DOHH2 (cell line): Measurements from ENCODE around the gene SGTA.

Source experiments
- H3F3A ChIP-seq: fragments of 200-600 bp; sonication (generic), shearing (Covaris generic); 2 replicates; pipeline ENCODE4 v1.6.0; 2016; ENCODE audit warnings: antibody characterized with exemption, mild to moderate bottlenecking; ENCODE audit not compliant: control insufficient read depth, insufficient read depth
- H3K27ac ChIP-seq: fragments of 200-600 bp; sonication (generic); 2 replicates; pipeline ENCODE4 v1.5.1; 2014; ENCODE audit warnings: low read depth, mild to moderate bottlenecking, low read length, moderate library complexity
- H3K27me3 ChIP-seq: fragments of 200-600 bp; sonication (generic); 2 replicates; pipeline ENCODE4 v1.6.1; 2014; ENCODE audit warnings: mild to moderate bottlenecking, low read length, mixed read lengths; ENCODE audit not compliant: control insufficient read depth
- H3K36me3 ChIP-seq: fragments of 200-600 bp; sonication (generic); 2 replicates; pipeline ENCODE4 v1.6.1; 2014; ENCODE audit warnings: mild to moderate bottlenecking, low read length, moderate library complexity, mixed read lengths; ENCODE audit not compliant: control insufficient read depth
- H3K4me1 ChIP-seq: fragments of 200-600 bp; sonication (generic); 2 replicates; pipeline ENCODE4 v1.6.1; 2014; ENCODE audit warnings: mild to moderate bottlenecking, low read length, mixed read lengths; ENCODE audit not compliant: control insufficient read depth
- H3K4me2 ChIP-seq: fragments of 200-600 bp; sonication (generic); 2 replicates; pipeline ENCODE4 v1.6.0; 2014; ENCODE audit warnings: mild to moderate bottlenecking, low read length, moderate library complexity
- H3K4me3 ChIP-seq: fragments of 200-600 bp; sonication (generic); 2 replicates; pipeline ENCODE4 v1.5.1; 2014; ENCODE audit warnings: mild to moderate bottlenecking, low read length, mixed read lengths
- H3K79me2 ChIP-seq: fragments of 200-600 bp; sonication (generic); 2 replicates; pipeline ENCODE4 v1.6.1; 2014; ENCODE audit warnings: mild to moderate bottlenecking, low read length, mixed read lengths; ENCODE audit not compliant: control insufficient read depth
- H3K9me2 ChIP-seq: fragments of 200-600 bp; sonication (generic); replicated peaks from 2 replicates; pipeline ENCODE4 v1.6.1; 2014; ENCODE audit warnings: mild to moderate bottlenecking, low read length, mixed read lengths; ENCODE audit not compliant: control insufficient read depth
- H3K9me3 ChIP-seq: fragments of 200-600 bp; sonication (generic); 2 replicates; pipeline ENCODE4 v1.6.1; 2014; ENCODE audit warnings: antibody characterized with exemption, low read length, mixed read lengths; ENCODE audit not compliant: control insufficient read depth, insufficient read depth
- H4K20me1 ChIP-seq: fragments of 200-600 bp; sonication (generic); 2 replicates; pipeline ENCODE4 v1.6.0; 2014; ENCODE audit warnings: low read depth, mild to moderate bottlenecking, antibody characterized with exemption, low read length, moderate library complexity; ENCODE audit not compliant: control insufficient read depth, insufficient read depth
- EZH2phosphoT487 ChIP-seq: fragments of 200-600 bp; sonication (generic); IDR thresholded peaks from 2 replicates; pipeline ENCODE4 v1.6.1; 2017; ENCODE audit warnings: borderline replicate concordance, mild to moderate bottlenecking, antibody characterized with exemption, low read length, moderate library complexity, mixed read lengths
- TF ChIP-seq, protein P1 (sequence below): fragments of 200-600 bp; sonication (generic); IDR thresholded peaks from one replicate; pipeline ENCODE4 v1.5.1; 2014; ENCODE audit warnings: antibody characterized with exemption, mild to moderate bottlenecking, low read depth, low read length; ENCODE audit not compliant: poor library complexity, severe bottlenecking

The SGTA gene

DNA sequence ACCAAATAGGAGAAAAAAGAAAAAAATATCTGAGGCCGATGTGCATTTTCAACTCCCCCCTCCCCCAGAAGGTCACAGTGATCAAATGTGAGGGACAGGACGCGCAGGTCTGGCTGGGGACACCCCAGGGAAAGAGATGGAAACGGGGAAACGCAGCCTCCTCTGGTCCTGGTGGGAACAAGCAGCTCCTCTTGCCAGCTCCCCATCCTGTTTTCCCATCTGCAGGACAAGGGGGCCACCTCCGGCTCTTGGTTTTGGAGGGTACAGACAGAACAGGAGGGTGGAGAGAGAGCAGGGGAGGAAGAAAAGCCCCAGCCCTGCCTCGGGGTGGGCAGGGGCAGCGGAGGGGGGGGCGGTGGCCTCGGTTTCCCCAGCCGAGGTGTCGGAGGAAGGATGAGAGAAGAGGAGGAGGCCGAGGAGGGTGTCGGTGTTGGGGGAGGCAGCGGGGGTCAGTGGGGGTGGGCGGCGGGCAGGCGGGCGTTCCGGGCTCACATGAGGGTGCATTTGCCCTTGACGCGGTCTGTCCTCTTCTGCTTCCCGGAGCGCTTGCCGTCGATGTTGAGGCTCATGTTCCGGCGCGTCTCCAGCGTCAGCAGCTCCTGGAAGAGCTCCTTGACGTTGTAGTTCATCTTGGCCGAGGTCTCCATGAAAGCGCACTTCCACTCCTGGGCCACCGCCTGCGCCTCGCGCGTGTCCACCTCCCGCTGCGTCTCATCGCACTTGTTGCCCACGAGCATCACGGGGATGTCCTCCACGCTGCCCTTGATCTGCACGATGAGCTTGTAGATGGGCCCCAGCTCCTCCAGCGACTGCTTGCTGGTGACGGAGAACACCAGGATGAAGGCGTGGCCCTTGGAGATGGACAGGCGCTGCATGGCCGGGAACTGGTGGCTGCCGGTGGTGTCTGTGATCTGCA lies 66.1 kb downstream of the SGTA start:
- TF ChIP-seq, protein P1, sequence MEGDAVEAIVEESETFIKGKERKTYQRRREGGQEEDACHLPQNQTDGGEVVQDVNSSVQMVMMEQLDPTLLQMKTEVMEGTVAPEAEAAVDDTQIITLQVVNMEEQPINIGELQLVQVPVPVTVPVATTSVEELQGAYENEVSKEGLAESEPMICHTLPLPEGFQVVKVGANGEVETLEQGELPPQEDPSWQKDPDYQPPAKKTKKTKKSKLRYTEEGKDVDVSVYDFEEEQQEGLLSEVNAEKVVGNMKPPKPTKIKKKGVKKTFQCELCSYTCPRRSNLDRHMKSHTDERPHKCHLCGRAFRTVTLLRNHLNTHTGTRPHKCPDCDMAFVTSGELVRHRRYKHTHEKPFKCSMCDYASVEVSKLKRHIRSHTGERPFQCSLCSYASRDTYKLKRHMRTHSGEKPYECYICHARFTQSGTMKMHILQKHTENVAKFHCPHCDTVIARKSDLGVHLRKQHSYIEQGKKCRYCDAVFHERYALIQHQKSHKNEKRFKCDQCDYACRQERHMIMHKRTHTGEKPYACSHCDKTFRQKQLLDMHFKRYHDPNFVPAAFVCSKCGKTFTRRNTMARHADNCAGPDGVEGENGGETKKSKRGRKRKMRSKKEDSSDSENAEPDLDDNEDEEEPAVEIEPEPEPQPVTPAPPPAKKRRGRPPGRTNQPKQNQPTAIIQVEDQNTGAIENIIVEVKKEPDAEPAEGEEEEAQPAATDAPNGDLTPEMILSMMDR, result no peak
- no peak for TF ChIP-seq EZH2phosphoT487

GRCh38 chr19:2716275-2716650 lies 66.8 kb downstream of the SGTA start:
- Histone ChIP-seq H3K36me3 (peaks cover 8% of the 10 kb centered on the region), H3F3A (peaks cover 8% of the 10 kb centered on the region; the same call in 1 of the 2 replicates), H3K9me3 (peaks cover 10% of the 10 kb centered on the region; the same call in 1 of the 2 replicates), H3K9me2 (no peaks in the 10 kb centered on the region), H3K4me2 (no peak overlapping the region), H4K20me1 (no peaks in the 10 kb centered on the region), H3K79me2 (no peaks in the 10 kb centered on the region), H3K4me3 (no peak overlapping the region), H3K27me3 (peaks cover 9% of the 10 kb centered on the region), H3K27ac (no peak overlapping the region), H3K4me1 (peaks cover 36% of the 10 kb centered on the region)
- TF ChIP-seq, protein P1, result no peak
- TF ChIP-seq EZH2phosphoT487, result no peak

More for the DNA sequence above, 66.1 kb downstream of the SGTA start:
- Histone ChIP-seq H3K4me3 (no peak overlapping the region), H4K20me1 (no peaks in the 10 kb centered on the region), H3K4me2 (no peak overlapping the region), H3K79me2 (no peaks in the 10 kb centered on the region), H3K27ac (no peak overlapping the region), H3K9me3 (peaks cover 10% of the 10 kb centered on the region; the same call in 1 of the 2 replicates), H3F3A (peaks cover 8% of the 10 kb centered on the region; the same call in 1 of the 2 replicates), H3K4me1 (peaks cover 34% of the 10 kb centered on the region), H3K27me3 (peaks cover 15% of the 10 kb centered on the region), H3K36me3 (peaks cover 8% of the 10 kb centered on the region), H3K9me2 (no peaks in the 10 kb centered on the region)

DNA sequence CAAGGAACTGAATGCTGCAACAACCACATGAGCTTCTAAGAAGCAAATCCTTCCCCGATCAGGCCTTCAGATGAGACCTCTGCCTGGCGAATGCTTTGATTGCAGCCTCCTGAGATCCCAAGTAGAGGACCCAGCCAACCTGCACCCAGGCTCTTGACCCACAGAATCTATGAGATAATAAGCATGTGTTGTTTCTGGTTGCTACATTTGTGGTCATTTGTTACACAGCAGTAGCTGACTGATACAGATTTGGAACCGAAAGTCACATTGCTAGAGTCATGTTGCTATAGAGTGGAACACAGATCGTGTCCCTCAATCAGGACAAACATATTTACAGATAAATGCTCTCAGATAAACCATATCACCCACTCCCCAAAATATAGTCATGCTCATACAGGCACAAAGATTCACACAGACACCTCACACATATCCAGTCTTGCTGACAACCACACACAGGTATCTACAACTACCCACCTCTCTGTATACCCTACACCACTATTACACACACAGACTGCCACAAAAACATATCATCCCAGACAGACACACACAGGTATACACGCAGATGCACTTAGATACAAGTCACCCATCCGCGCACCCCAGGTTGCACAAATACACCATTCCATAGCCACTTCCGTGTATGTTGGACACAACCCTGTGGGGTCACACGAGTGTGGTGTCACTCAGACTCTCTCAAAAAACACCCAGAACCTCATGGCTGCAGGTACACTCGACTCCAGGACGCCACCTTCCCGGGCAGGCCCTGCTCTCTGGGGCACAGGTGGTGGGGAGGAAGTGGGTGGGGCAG lies 67.4 kb downstream of the SGTA start:
- Histone ChIP-seq H3K36me3 (peaks cover 8% of the 10 kb centered on the region), H3K4me3 (no peak overlapping the region), H3K4me2 (no peak overlapping the region), H3K9me2 (no peaks in the 10 kb centered on the region), H3K79me2 (no peaks in the 10 kb centered on the region), H3K4me1 (peaks cover 41% of the 10 kb centered on the region), H3K9me3 (peaks cover 10% of the 10 kb centered on the region; the same call in 1 of the 2 replicates), H3K27ac (no peak overlapping the region), H3F3A (peaks cover 11% of the 10 kb centered on the region; the same call in 1 of the 2 replicates), H4K20me1 (no peaks in the 10 kb centered on the region), H3K27me3 (peaks cover 9% of the 10 kb centered on the region)
- TF ChIP-seq EZH2phosphoT487, result no peak
- TF ChIP-seq, protein P1, result no peak
